ENCODE results near the gene RMND5B. TPM values are rescaled to one million over a fixed set of nuclear protein-coding genes. Genes with fewer than 3 reads are reported as not detected.

Gene RMND5B
- total and polyA plus RNA-seq, 7 donors, result 43.5 to 80.2 (median 53.6) TPM

DNA sequence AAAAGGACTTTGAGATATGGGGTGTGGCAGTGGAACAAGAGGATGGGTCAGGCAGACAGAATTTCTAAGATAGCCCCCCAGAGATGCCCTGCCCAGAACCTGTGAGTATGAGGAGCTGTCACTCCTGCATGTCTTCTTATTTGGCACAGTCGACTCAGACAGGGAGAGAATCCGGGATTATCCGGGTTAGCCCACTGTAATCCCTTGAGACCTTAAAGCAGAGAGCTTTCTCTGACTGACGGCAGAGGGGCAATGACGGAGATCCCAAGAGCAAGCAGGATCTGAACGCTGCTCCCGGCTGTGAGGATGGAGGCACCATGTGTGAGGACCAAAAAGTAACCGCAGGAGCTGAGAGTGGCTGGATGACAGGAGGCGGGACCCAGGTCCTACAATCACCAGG is 31.7 kb downstream of the RMND5B start:
- no peak for DNase-seq
- Histone ChIP-seq H3K36me3 (ENCODE audit: insufficient read depth in 1 of 2, low read depth in 1 of 2) (no peaks in the 10 kb centered on the region), H3K27me3 (ENCODE audit: insufficient read depth in 3 of 3, low read length in 2 of 3) (peaks cover 0 to 12% (median 6%) of the 10 kb centered on the region in 3 donors), H3K4me3 (no peak overlapping the region), H3K27ac (no peak overlapping the region), H3K4me1 (peaks cover 4% of the 10 kb centered on the region), H3K9me3 (no peaks in the 10 kb centered on the region)
- TF ChIP-seq, protein P1, sequence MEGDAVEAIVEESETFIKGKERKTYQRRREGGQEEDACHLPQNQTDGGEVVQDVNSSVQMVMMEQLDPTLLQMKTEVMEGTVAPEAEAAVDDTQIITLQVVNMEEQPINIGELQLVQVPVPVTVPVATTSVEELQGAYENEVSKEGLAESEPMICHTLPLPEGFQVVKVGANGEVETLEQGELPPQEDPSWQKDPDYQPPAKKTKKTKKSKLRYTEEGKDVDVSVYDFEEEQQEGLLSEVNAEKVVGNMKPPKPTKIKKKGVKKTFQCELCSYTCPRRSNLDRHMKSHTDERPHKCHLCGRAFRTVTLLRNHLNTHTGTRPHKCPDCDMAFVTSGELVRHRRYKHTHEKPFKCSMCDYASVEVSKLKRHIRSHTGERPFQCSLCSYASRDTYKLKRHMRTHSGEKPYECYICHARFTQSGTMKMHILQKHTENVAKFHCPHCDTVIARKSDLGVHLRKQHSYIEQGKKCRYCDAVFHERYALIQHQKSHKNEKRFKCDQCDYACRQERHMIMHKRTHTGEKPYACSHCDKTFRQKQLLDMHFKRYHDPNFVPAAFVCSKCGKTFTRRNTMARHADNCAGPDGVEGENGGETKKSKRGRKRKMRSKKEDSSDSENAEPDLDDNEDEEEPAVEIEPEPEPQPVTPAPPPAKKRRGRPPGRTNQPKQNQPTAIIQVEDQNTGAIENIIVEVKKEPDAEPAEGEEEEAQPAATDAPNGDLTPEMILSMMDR (IDR thresholded peaks at IDR 0.05), result no peak
- no peak for ATAC-seq
- intact Hi-C loops (cut with DNase I), result loop anchor here in 1 of 2 donors (2.0 kb wide), 1 partner anchor 48 kb away; no protein-coding TSS in a partner anchor
- WGBS, 3 donors, result 60 to 72% (median 69%) methylated on average over 9 of the region's 9 CpGs

DNA sequence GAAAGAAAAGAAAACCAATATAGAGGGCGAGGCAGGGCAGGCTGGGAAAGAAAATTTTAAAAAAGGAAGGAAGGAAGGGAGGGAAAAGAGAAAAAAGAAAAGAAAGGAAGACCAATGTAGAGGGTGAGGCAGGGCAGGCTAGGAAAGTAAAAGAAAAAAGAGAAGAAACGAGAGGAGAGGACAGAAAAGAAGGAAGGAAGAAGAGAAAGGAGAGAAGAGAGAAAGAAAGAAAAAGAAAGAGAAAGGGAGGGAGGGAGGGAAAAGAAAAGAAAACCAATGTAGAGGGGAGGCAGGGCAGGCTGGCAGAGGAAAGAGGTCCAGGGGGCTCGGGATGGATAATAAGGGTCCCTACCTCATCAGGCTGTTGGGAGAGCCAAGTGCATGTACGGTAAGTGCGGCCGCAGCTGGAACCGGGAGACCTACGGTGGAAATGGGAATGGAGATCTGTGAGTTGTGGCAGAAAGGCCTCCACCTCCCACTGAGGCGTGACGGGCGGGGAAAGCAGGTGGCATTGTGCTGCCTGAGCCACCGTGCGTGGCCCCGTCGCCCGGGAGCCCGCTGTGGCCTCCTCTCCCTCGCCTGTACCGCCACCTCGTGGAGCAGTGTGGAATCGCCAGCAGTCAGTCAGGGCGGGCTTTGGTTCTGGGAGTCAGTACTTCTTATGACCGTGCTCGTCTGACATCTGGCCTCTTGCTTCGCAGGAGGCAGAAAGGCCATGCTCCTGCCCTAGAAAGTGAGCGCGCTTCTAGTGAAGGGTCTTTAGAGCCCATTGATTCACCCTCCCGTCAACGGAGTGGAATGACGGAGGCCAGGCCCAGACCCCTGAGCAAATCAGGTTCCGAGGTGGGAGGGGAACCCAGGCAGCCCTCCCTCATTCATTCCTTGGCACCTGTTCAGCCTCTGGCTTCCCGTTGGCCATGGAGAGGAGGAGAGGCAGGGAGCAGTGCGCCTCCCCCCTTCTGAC is 33.2 kb downstream of the RMND5B start:
- 7 to 11% (median 9%) methylated on average over 29 to 33 of the region's 33 CpGs for WGBS, 3 donors
- H3K9me3 ChIP-seq, result no peaks in the 10 kb centered on the region
- H3K4me3 ChIP-seq, result peak overlapping the region; percentile 44
- H3K27me3 ChIP-seq (ENCODE audit: insufficient read depth in 3 of 3, low read length in 2 of 3), result peaks cover 0 to 12% (median 6%) of the 10 kb centered on the region in 3 donors
- DNase-seq (peak; percentile 85 to 91), ATAC-seq (peak; percentile 99 to 100 (median 99))
- TF ChIP-seq, protein P1 (IDR thresholded peaks at IDR 0.05), result peak; percentile 99
- H3K27ac ChIP-seq, result no peak overlapping the region
- no peaks in the 10 kb centered on the region for H3K36me3 ChIP-seq (ENCODE audit: insufficient read depth in 1 of 2, low read depth in 1 of 2)
- peaks cover 4% of the 10 kb centered on the region for H3K4me1 ChIP-seq
- intact Hi-C loops (cut with DNase I), result loop anchor here (1.0 to 2.0 kb wide), 3 partner anchors 49 to 88 kb away; no protein-coding TSS in a partner anchor

DNA sequence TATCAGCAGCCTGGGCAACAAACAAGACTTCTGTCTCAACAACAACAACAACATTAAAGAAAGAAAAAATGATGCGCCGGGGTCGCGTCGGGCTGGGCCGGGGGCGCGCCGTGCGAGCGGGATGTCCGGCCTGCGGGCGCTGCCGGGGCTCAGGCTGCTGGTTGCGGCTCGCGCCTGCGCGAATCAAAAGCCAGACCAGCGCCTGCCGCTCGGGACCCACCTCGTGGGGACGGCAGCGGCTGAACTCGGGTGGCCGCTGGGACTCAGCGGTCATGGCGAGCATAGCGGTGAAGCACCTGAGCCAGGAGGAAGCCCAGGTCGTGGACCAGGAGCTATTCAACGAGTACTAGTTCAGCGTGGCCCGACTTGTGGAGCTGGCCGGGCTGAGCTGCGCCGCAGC is 34.8 kb downstream of the RMND5B start:
- H3K4me1 ChIP-seq, result peaks cover 4% of the 10 kb centered on the region
- WGBS, 3 donors, result 32 to 40% (median 38%) methylated on average over 38 of the region's 38 CpGs
- ATAC-seq (no peak), DNase-seq (no peak)
- no peak overlapping the region for H3K4me3 ChIP-seq
- TF ChIP-seq, protein P1 (IDR thresholded peaks at IDR 0.05), result no peak
- no peak overlapping the region for H3K27ac ChIP-seq
- intact Hi-C loops (cut with DNase I), result loop anchor here in 1 of 2 donors (2.0 kb wide), 1 partner anchor 89 kb away; no protein-coding TSS in a partner anchor
- H3K27me3 ChIP-seq (ENCODE audit: insufficient read depth in 3 of 3, low read length in 2 of 3), result peaks cover 0 to 12% (median 6%) of the 10 kb centered on the region in 3 donors
- no peaks in the 10 kb centered on the region for H3K36me3 ChIP-seq (ENCODE audit: insufficient read depth in 1 of 2, low read depth in 1 of 2)
- H3K9me3 ChIP-seq, result no peaks in the 10 kb centered on the region

DNA sequence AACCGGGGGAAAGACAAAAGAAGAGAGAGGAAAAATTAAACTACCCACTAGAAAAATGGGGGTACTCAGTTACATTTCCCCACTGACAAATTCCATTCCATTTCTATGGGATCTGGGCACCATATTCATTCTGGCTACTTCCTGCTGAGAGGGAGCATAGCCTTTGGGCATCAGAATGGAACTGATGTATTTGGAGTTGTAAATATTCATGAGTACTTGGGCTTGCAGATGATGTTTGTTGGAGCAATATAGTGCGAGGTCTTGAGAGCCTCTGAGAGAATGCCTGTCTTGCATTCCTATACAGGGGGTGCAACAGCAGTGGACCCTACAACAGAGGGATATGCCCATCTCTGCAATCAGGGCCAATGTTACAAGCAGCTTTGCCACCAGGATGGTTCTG is 39.6 kb downstream of the RMND5B start:
- H3K4me1 ChIP-seq, result no peaks in the 10 kb centered on the region
- ATAC-seq, result no peak
- WGBS, 3 donors, result 82 to 84% (median 83%) methylated on average over 2 of the region's 2 CpGs

More for the DNA sequence above, 39.6 kb downstream of the RMND5B start:
- H3K9me3 ChIP-seq, result no peaks in the 10 kb centered on the region
- no peaks in the 10 kb centered on the region for H3K36me3 ChIP-seq (ENCODE audit: insufficient read depth in 1 of 2, low read depth in 1 of 2)
- DNase-seq, result no peak
- no peak overlapping the region for H3K27ac ChIP-seq
- intact Hi-C loops (cut with DNase I), result no loop called here
- peaks cover 0 to 12% (median 3%) of the 10 kb centered on the region in 3 donors for H3K27me3 ChIP-seq (ENCODE audit: insufficient read depth in 3 of 3, low read length in 2 of 3)
- TF ChIP-seq, protein P1 (IDR thresholded peaks at IDR 0.05), result no peak
- no peak overlapping the region for H3K4me3 ChIP-seq
